ENCODE measurements around the gene NTM.
"Not testable (repeated sequence)": the region's sequence is repeated elsewhere in the genome, so short reads cannot be mapped to it uniquely, and the experiment has no call there.

The NTM gene

DNA sequence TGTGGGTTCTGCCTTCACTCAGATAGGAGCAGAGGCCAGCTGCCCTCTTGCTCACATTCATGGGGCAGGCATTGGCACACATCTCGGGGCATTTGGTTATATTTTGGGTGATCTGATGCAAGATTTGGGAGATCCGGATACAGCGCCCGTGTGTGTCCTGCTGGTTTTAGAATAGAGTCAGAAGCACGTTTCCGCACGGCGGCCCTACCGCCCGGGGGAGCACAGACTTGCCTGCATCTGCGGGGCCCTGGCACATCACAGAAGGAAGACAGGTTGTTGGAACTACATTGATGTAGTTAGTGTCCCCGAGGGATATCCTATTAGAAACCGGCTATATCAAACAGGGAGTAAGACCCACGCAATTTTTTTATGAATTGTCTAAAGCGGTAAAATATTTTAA, 982.8 kb downstream of the NTM start:
- DNase-seq = no peak

GRCh38 chr11:132357811-132358572, 987.6 kb downstream of the NTM start:
- DNase-seq = no peak

DNA sequence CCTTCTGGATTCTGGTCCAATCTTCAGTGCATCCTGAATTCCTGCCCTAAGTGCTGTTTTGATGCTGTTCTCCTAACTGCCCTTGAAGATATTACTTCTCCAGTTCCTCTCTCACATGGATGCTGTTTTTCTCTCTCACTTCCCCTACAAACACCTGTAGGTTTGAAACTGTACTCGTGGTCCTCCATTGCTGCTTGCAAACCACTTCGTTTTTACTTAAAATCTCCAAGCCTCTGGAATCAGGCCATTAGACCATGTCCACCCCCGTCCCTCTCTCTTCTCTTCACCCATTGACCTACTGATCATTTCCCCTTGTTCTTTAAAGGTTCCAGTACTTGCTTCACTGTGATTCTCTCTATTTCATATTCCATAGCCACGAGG, 988.1 kb downstream of the NTM start:
- DNase-seq = no peak

GRCh38 chr11:132361011-132361550, 990.7 kb downstream of the NTM start:
- no peak for DNase-seq

DNA sequence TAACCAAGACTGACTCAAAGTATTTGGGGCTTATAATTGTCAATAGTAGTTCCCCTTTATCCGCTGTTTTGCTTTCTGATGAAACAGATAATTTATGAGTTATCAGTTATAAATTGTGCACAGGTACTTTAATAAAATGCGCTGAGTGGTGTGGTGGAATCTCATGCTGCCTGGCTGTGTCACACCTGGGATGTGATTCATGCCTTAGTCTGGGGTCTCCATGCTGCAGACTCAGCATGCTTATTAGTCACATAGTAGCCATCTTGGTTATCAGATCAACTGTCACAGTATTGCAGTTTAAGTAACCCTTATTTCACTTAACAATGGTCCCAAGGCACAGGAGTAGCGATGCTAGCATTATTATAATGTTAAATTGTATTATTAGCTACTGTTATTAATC, 995.2 kb downstream of the NTM start:
- no peak for DNase-seq

- no peak for DNase-seq
These were observed 996.9 kb downstream of the NTM start for GRCh38 chr11:132367293-132367692.

- DNase-seq = not testable (repeated sequence)
These were observed 999.7 kb downstream of the NTM start for GRCh38 chr11:132370114-132370513.

- no peak for DNase-seq
These were observed 1003.2 kb downstream of the NTM start for GRCh38 chr11:132373405-132374143.

- DNase-seq = no peak
These were observed 1009.1 kb downstream of the NTM start for GRCh38 chr11:132379540-132379939.
